Measurements from ENCODE around the gene TBC1D22A.

The TBC1D22A gene

GRCh38 chr22:47146391-47146790 lies 383.9 kb downstream of the TBC1D22A start:
- Histone ChIP-seq H2AFZ (ENCODE audit: low read length) (no peak overlapping the region), H3K9ac (ENCODE audit: low read length) (no peak overlapping the region), H3K9me2 (ENCODE audit: low read depth, low read length) (no peaks in the 10 kb centered on the region), H3K27ac (ENCODE audit: low read depth, low read length, poor library complexity, severe bottlenecking) (no peak overlapping the region), H3K27me3 (ENCODE audit: insufficient read depth, low read length) (no peaks in the 10 kb centered on the region), H3K9me3 (ENCODE audit: low read length) (no peaks in the 10 kb centered on the region), H3K4me2 (ENCODE audit: low read length) (no peak overlapping the region), H3K4me1 (ENCODE audit: insufficient read depth, low read length, severe bottlenecking) (no peaks in the 10 kb centered on the region), H3K79me2 (ENCODE audit: insufficient read depth, low read length) (no peaks in the 10 kb centered on the region), H3K36me3 (ENCODE audit: insufficient read depth, low read length) (no peaks in the 10 kb centered on the region), H3F3A (ENCODE audit: insufficient read depth, low read length) (no peaks in the 10 kb centered on the region), H4K20me1 (ENCODE audit: insufficient read depth, low read length) (no peaks in the 10 kb centered on the region), H3K4me3 (ENCODE audit: low read depth, low read length, poor library complexity, severe bottlenecking) (no peak overlapping the region)
- TF ChIP-seq CTCF (IDR thresholded peaks at IDR 0.05; ENCODE audit: low read length) (no peak), EZH2 (IDR thresholded peaks at IDR 0.05; ENCODE audit: borderline replicate concordance, low read length) (no peak)

- no peak overlapping the region for H2AFZ ChIP-seq (ENCODE audit: low read length)
- no peaks in the 10 kb centered on the region for H3K27me3 ChIP-seq (ENCODE audit: insufficient read depth, low read length)
- H3K4me3 ChIP-seq (ENCODE audit: low read depth, low read length, poor library complexity, severe bottlenecking): no peak overlapping the region
- no peak overlapping the region for H3K27ac ChIP-seq (ENCODE audit: low read depth, low read length, poor library complexity, severe bottlenecking)
- no peaks in the 10 kb centered on the region for H3K9me3 ChIP-seq (ENCODE audit: low read length)
- H3K9me2 ChIP-seq (ENCODE audit: low read depth, low read length): no peaks in the 10 kb centered on the region
- H3K4me1 ChIP-seq (ENCODE audit: insufficient read depth, low read length, severe bottlenecking): no peaks in the 10 kb centered on the region
- no peaks in the 10 kb centered on the region for H3K36me3 ChIP-seq (ENCODE audit: insufficient read depth, low read length)
- no peak overlapping the region for H3K9ac ChIP-seq (ENCODE audit: low read length)
- H3K4me2 ChIP-seq (ENCODE audit: low read length): no peak overlapping the region
- no peaks in the 10 kb centered on the region for H3K79me2 ChIP-seq (ENCODE audit: insufficient read depth, low read length)
- no peaks in the 10 kb centered on the region for H3F3A ChIP-seq (ENCODE audit: insufficient read depth, low read length)
- TF ChIP-seq CTCF (IDR thresholded peaks at IDR 0.05; ENCODE audit: low read length) (no peak), EZH2 (IDR thresholded peaks at IDR 0.05; ENCODE audit: borderline replicate concordance, low read length) (no peak)
- no peaks in the 10 kb centered on the region for H4K20me1 ChIP-seq (ENCODE audit: insufficient read depth, low read length)
Observed at GRCh38 chr22:47146941-47147340, 384.5 kb downstream of the TBC1D22A start.

DNA sequence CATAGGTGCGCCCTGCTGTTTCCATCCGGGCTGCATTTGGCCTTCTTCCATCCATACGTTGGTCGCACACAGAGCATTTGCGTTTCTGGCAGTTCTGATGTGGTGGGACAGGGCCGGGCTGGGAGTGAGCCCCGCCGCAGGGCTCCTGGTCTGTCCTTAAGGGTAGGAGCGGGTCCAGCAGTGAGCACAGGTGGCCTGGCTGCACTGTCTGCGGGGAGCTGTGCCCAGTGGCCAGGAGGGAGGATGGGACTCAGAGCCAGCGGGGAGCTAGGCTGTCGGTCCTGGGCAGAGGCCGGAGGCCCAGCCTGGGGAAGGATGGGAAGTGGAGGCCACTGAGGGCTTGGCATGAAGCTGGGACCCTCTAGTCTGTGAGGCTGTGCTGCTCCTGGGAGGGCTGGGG lies 385.1 kb downstream of the TBC1D22A start:
- H2AFZ ChIP-seq (ENCODE audit: low read length): no peak overlapping the region
- no peaks in the 10 kb centered on the region for H3K27me3 ChIP-seq (ENCODE audit: insufficient read depth, low read length)
- no peak overlapping the region for H3K4me3 ChIP-seq (ENCODE audit: low read depth, low read length, poor library complexity, severe bottlenecking)
- H3K27ac ChIP-seq (ENCODE audit: low read depth, low read length, poor library complexity, severe bottlenecking): no peak overlapping the region
- no peaks in the 10 kb centered on the region for H3K36me3 ChIP-seq (ENCODE audit: insufficient read depth, low read length)
- H3K9ac ChIP-seq (ENCODE audit: low read length): no peak overlapping the region
- no peaks in the 10 kb centered on the region for H3K4me1 ChIP-seq (ENCODE audit: insufficient read depth, low read length, severe bottlenecking)
- H4K20me1 ChIP-seq (ENCODE audit: insufficient read depth, low read length): no peaks in the 10 kb centered on the region
- no peak overlapping the region for H3K4me2 ChIP-seq (ENCODE audit: low read length)
- H3F3A ChIP-seq (ENCODE audit: insufficient read depth, low read length): no peaks in the 10 kb centered on the region
- H3K79me2 ChIP-seq (ENCODE audit: insufficient read depth, low read length): no peaks in the 10 kb centered on the region
- no peaks in the 10 kb centered on the region for H3K9me2 ChIP-seq (ENCODE audit: low read depth, low read length)
- no peaks in the 10 kb centered on the region for H3K9me3 ChIP-seq (ENCODE audit: low read length)
- no peak for TF ChIP-seq EZH2 (IDR thresholded peaks at IDR 0.05; ENCODE audit: borderline replicate concordance, low read length)
- no peak for TF ChIP-seq CTCF (IDR thresholded peaks at IDR 0.05; ENCODE audit: low read length)
